GM19467 (cell line): Measurements from ENCODE around the gene CCSER2.
"Not testable (repeated sequence)": the region's sequence is repeated elsewhere in the genome, so short reads cannot be mapped to it uniquely, and the experiment has no call there.

ENCODE experiments used
- ATAC-seq: cut with Tn5 transposase; IDR thresholded peaks from one replicate; pipeline ENCODE4 v1.9.1; 2021; ENCODE audit warnings: mild to moderate bottlenecking, moderate library complexity; ENCODE audit not compliant: unreplicated experiment

The CCSER2 gene

GRCh38 chr10:84344526-84344925 is 16.1 kb downstream of the CCSER2 start:
- no peak for ATAC-seq

- not testable (repeated sequence) for ATAC-seq
Measured at GRCh38 chr10:84347575-84348002, 19.2 kb downstream of the CCSER2 start.

- ATAC-seq, result no peak
Measured at GRCh38 chr10:84348447-84348846, 20.1 kb downstream of the CCSER2 start.

- ATAC-seq, result no peak
Measured at GRCh38 chr10:84348860-84349259, 20.5 kb downstream of the CCSER2 start.

GRCh38 chr10:84352251-84352842 is 24.0 kb downstream of the CCSER2 start:
- ATAC-seq, result peak; percentile 89

- no peak for ATAC-seq
Measured at GRCh38 chr10:84353052-84353803, 24.8 kb downstream of the CCSER2 start.

- ATAC-seq, result no peak
Measured at GRCh38 chr10:84354623-84355022, 26.2 kb downstream of the CCSER2 start.

- ATAC-seq, result no peak
Measured at GRCh38 chr10:84355106-84355505, 26.7 kb downstream of the CCSER2 start.

- no peak for ATAC-seq
Measured at GRCh38 chr10:84356928-84357327, 28.5 kb downstream of the CCSER2 start.

GRCh38 chr10:84358743-84359142 is 30.4 kb downstream of the CCSER2 start:
- no peak for ATAC-seq

- no peak for ATAC-seq
Measured at GRCh38 chr10:84360637-84361365, 32.4 kb downstream of the CCSER2 start.

GRCh38 chr10:84365335-84365881 is 37.0 kb downstream of the CCSER2 start:
- ATAC-seq, result no peak

GRCh38 chr10:84366041-84366440 is 37.7 kb downstream of the CCSER2 start:
- no peak for ATAC-seq

- ATAC-seq, result no peak
Measured at GRCh38 chr10:84367256-84367655, 38.9 kb downstream of the CCSER2 start.

- ATAC-seq, result no peak
Measured at GRCh38 chr10:84368828-84369227, 40.4 kb downstream of the CCSER2 start.

GRCh38 chr10:84370283-84370682 is 41.9 kb downstream of the CCSER2 start:
- no peak for ATAC-seq

- ATAC-seq, result no peak
Measured at GRCh38 chr10:84371944-84372343, 43.6 kb downstream of the CCSER2 start.

GRCh38 chr10:84373000-84373399 is 44.6 kb downstream of the CCSER2 start:
- ATAC-seq, result no peak

GRCh38 chr10:84374455-84374854 is 46.1 kb downstream of the CCSER2 start:
- ATAC-seq, result no peak

GRCh38 chr10:84375011-84375410 is 46.6 kb downstream of the CCSER2 start:
- no peak for ATAC-seq

GRCh38 chr10:84375881-84376280 is 47.5 kb downstream of the CCSER2 start:
- no peak for ATAC-seq

- no peak for ATAC-seq
Measured at GRCh38 chr10:84388148-84388547, 59.8 kb downstream of the CCSER2 start.
